ENCODE data around the gene DDX50.
"Not testable (repeated sequence)": the region's sequence is repeated elsewhere in the genome, so short reads cannot be mapped to it uniquely, and the experiment has no call there.

Gene DDX50

GRCh38 chr10:68901105-68901927, at the start of gene DDX50:
Gene DDX50, plus strand, starts transcription at chr10:68901315. Its CDS starts 70 bp downstream, at chr10:68901385.
- DNase-seq: peak; percentile 96

DNA sequence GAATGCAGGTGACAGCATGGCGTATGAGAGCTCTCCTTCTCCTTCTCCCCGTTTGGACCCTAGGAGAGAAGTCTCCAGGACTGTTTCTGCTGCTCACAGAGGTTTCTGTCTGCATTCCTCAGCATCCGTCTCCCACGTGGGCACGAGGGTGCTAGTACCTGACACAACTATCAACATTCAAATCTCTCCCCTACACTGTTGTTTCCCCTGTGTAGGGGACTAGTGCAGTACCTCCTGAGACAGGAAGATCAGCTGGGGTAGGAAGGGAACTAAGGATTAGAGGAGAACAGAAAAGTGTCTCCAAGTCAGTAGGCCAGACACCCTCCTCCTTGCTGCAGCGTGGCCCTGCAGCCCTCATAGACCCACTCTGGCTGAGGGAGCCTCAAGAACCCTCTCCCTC, 44.8 kb upstream of the DDX50 start:
- no peak for DNase-seq

- DNase-seq: no peak
Measured at GRCh38 chr10:68857005-68857404, 44.1 kb upstream of the DDX50 start.

- DNase-seq: no peak
Measured at GRCh38 chr10:68861253-68861652, 39.9 kb upstream of the DDX50 start.

GRCh38 chr10:68864611-68865010, 36.5 kb upstream of the DDX50 start:
- no peak for DNase-seq

DNA sequence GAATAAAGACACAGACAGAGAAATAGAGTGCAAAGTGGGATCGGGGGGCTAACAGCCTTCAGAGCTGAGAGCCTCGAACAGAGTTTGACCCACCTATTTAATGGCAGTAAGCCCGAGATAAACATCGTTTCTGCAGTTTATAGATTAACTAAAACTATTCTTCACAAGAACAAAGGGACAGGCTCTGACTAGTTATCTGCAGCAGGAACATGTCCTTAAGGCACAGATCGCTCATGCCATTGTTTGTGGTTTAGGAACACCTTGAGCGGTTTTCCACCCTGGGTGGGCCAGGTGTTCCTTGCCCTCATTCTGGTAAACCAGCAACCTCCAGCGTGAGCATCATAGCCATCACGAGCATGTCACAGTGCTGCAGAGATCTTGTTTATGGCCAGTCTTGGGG, 32.9 kb upstream of the DDX50 start:
- DNase-seq: not testable (repeated sequence)

- no peak for DNase-seq
Measured at GRCh38 chr10:68869623-68870022, 31.5 kb upstream of the DDX50 start.

- no peak for DNase-seq
Measured at GRCh38 chr10:68870061-68870460, 31.1 kb upstream of the DDX50 start.

- DNase-seq: no peak
Measured at GRCh38 chr10:68870545-68871104, 30.5 kb upstream of the DDX50 start.

GRCh38 chr10:68871105-68871711, 29.9 kb upstream of the DDX50 start:
- DNase-seq: peak; percentile 31

DNA sequence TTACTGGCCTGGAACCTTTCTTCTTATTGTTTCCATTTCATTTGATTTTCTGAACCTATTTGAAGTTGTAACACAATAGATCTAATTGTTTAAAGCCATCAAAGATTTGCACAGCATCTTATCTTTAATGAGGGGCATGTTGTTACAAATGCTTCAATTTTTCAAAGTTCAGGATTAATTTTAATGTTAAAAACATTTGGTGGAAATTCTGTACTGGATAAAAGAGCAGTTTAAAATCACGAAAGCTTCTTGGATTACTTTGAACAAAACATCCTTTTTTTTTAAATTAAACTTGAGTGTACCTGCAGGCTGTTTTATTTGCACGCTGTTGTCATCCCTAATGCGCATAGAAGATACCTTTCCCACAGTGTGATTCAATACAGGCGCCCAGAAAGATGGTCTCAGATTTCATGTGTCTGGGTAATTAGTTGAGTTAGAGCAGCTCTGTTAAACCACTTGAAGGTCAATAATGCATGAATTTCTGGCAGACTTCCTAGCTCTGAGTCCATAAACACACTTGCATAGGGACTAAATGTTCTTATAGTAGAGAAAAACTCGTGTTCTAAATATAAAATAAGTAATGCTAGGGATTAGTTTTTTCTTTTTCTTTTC, 29.3 kb upstream of the DDX50 start:
- DNase-seq: peak; percentile 2

- DNase-seq: no peak
Measured at GRCh38 chr10:68876246-68877138, 24.6 kb upstream of the DDX50 start.

GRCh38 chr10:68877482-68878110, 23.5 kb upstream of the DDX50 start:
- no peak for DNase-seq

- DNase-seq: no peak
Measured at GRCh38 chr10:68878496-68878895, 22.6 kb upstream of the DDX50 start.

DNA sequence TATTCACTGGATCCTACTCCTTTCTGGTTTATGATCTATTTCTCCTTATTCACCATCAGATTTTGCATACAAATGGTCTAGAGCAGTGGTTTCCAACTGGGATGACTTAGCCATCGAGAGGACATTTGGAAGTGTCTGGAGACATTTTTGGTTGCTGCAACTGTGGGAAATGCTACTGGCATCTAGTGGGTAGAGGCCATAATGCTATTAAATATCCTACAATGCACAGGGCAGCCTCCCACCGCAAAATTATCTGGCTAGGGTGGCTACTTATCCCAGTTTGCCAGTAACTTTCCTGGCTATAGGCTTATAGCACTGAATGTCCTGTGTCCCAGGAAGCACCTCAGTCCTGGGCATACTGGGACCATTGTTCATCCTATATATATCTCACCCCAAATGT, 21.5 kb upstream of the DDX50 start:
- no peak for DNase-seq

DNA sequence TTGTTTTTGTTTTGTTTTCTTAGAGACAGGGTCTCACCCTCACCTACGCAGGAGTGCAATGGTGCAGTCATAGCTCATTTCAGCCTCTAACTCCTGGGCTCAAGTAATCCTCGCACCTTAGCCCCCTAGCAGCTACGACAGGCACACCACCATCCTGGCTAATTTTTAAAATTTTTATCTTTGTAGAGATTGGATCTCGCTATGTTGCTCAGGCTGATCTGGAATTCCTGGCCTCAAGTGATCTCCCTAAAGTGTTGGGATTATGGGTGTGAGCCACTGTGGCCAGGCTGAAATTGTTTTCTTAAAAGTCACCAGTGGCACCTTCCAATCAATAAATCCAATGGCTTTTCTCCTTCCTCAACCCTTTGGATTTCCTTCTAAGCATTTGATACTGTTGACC, 20.9 kb upstream of the DDX50 start:
- DNase-seq: no peak

GRCh38 chr10:68895041-68895440, 6.1 kb upstream of the DDX50 start:
- no peak for DNase-seq

- peak; percentile 43 for DNase-seq
Measured at GRCh38 chr10:68897336-68897741, 3.8 kb upstream of the DDX50 start.

DNA sequence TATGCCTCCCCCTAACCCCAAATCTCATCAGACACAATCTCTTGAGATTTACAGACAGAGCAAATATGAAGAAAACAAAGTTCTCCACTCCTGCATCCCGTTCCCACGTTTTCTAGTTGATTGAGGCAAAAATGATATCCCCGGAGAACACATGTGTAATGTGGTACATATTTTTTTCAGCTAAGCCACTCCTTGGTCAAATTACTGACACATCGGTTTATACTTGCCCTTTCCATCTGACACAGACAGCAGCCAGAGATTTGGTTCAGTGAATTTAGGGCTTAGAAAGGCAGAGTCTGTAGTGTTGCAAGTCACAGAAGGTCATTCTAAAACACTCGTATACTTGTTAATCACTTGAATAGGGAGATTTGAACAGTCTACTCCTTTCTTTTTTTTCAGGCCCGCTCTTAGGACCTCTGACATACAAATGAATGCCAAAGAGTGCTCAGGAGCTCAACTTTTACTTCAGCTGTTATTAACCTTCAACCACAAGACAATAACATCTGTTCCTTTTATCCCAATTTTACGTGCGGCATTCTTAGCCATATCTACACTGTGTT, 1.8 kb upstream of the DDX50 start:
- no peak for DNase-seq

DNA sequence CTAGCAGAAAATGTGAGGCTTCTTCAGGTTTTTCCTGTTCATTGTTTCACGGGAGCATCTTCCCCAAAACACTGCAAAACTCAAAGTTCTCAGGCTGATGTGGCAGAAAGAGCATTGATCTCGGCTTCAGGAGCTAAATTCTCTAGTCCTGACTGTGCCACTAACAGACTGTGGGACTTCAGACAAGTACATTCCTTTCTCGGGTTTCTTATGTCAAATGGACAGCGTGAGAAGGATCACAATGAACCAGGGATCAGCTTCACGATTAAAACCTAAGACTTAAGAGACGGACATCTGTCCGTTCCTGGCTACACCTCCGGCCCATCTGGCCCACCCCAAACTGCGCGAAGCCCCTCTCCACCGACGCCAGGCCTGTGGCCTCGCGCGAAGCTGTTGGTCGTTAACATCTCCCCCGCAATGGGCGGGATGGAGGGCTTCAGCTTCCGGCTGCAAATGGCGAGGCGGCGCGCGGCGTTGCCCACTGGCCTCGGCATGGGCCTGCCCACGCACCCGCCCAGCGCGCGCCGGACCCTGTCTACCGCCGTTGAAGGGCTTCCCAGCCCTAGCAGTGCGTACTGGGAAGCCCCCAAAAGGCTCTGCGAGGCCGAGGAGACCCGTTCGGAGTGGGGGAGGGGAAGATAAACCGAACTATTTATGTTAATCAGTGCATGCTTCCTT, 549 bp upstream of the DDX50 start:
- DNase-seq: no peak

DNA sequence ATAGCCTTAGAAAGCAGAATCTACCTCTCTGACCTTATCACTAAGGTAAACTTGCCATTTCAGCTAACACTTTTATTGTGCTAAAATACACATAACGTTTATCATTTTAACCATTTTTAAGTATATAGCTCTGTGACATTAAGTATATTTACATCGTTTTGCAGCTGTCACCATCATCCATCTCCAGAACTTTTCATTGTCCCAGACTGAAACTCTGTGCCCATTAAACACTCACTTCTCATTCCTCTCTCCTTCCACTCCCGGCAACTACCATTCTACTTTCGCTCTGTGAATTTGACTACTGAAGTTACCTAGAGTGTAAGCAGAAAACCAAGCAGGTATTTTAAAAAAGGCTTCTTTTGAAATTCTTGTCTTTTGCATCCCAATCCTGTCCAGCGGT, 1.3 kb downstream of the DDX50 start:
- DNase-seq: no peak

Measured in T1000 (cell line).